Measurements from ENCODE around the gene CCDC192.

GRCh38 chr5:127858116-127858784 lies 155.1 kb downstream of the CCDC192 start:
- TF ChIP-seq CTCF (IDR thresholded peaks at IDR 0.05) (no peak), EZH2phosphoT487 (IDR thresholded peaks at IDR 0.05) (no peak)
